GM12874 (cell line): ENCODE results near the gene TREX2.

ENCODE experiments used
- TF ChIP-seq, protein P1 (sequence below): IDR thresholded peaks from 2 replicates; pipeline ENCODE4 v1.5.1; 2011; ENCODE audit warnings: low read depth, mild to moderate bottlenecking, control low read depth, low read length, moderate library complexity; ENCODE audit not compliant: insufficient read depth

The TREX2 gene

DNA sequence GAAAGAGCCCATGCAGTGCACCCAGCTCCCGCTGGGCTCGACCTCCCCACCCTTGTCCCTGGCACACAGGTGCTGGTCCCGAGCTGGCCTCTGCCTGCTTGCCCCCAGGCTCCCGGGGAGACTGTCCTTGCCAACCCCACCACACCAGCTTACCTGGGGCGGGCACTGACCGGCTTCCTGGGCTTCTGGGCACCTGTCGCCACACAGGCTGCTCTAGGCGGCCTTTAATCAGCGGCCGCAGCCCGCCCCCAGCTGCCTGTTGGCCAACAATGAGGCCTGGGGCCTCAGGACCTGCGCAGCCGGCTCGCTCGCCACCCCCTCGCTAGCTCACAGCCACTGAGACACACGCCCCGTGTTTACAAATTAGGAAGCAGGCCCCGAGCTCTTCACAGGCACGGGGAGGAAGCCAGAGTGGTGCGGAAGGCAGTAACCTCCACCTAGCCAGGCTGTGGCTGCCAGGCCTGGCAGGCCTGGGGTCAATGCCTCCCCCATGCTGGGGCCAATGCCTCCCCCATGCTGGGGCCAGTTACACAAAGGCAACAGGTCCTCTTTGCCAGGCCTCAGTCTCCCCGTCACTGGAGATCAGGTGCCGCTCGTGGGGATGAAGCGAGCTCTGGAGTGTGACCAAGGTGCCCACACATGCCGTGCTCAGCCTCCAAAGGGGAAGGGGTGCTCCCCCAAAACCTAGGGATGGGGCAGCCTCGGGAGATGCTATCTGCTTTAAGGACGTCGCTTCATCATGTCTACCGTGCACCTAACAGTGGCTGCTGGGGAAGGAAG lies at the start of gene TREX2:
Gene TREX2, minus strand, starts transcription at position 201 of the 780 bp plus-strand sequence. CDS start 626 bp downstream, outside the sequence.
- TF ChIP-seq, protein P1, sequence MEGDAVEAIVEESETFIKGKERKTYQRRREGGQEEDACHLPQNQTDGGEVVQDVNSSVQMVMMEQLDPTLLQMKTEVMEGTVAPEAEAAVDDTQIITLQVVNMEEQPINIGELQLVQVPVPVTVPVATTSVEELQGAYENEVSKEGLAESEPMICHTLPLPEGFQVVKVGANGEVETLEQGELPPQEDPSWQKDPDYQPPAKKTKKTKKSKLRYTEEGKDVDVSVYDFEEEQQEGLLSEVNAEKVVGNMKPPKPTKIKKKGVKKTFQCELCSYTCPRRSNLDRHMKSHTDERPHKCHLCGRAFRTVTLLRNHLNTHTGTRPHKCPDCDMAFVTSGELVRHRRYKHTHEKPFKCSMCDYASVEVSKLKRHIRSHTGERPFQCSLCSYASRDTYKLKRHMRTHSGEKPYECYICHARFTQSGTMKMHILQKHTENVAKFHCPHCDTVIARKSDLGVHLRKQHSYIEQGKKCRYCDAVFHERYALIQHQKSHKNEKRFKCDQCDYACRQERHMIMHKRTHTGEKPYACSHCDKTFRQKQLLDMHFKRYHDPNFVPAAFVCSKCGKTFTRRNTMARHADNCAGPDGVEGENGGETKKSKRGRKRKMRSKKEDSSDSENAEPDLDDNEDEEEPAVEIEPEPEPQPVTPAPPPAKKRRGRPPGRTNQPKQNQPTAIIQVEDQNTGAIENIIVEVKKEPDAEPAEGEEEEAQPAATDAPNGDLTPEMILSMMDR, result no peak

DNA sequence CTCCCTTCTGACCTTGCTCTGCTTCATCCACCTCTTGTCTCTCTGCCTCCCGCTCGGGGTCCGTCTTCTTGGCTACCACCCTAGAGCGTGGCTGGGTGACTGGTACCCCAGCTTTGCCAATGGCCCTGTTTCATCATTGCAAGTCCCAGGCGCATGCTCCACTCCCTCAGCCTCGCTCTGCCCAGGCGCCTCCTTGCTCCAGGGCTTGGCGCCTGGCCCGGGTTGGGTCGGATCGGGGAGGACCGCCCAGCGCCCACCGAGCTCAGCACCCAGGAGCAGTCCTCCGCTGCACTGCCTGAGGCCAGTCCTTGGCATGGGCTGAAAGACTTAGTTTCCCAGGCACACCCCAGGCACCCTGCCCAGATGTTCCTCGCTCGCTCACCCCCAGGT lies 49.5 kb upstream of the TREX2 start:
- TF ChIP-seq, protein P1, result no peak

DNA sequence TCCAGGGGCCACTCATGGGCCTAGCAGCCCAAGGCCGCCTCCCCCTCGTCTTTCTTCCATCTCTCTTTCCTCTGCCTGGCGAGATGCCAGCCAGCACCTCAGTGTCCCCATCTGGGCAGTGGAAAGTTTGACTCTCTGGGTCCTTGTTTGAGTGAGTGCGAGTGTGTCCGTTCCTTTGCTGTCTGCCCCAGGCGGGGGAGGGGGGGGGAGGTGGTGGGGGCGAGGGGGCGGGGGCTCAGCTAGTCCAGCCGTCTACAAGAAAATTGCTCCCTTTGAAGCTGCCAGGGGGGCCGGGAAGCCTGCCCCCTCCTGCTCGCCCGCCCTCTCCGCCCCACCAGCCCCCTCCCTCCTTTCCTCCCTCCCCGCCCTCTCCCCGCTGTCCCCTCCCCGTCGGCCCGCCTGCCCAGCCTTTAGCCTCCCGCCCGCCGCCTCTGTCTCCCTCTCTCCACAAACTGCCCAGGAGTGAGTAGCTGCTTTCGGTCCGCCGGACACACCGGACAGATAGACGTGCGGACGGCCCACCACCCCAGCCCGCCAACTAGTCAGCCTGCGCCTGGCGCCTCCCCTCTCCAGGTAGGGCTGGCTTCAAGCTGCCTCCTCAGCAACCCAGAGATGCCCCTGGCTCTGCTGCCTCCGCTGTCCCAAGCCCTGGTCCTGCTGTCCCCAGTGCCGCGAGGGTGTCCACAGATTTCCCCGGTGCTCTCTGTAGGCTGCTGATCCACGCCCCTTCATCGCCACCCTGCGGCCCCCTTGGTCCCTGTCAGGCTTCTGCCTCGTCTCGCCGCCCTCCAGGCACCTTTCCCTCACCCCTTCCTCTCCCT lies 48.9 kb upstream of the TREX2 start, which contains the start of gene BGN:
Gene BGN, plus strand, starts transcription at position 440 of the 821 bp plus-strand sequence. CDS start 9,652 bp downstream, outside the sequence.
- TF ChIP-seq, protein P1, result no peak

DNA sequence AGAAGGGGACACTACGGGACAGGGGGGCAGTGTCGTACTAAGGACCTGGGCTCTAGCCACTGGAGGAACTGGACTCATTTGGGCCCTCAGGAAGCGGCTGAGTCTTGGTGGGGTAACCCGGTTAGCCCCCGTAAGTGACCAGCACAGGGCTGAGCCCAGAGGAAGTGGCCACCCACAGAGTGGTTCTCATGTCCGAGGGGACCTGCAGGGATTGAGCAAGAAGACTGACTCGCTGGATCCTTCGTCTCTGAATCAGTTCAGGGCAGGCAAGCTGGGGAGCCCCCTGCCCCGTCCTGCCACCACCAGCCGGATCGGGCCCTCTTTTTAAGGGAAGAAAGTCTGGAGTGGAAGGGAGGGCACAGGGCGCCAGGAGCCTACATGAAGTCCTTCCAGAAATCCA lies 48.2 kb upstream of the TREX2 start:
- TF ChIP-seq, protein P1, result no peak

- TF ChIP-seq, protein P1, result no peak
Measured at GRCh38 chrX:153493085-153493484, 47.2 kb upstream of the TREX2 start.

DNA sequence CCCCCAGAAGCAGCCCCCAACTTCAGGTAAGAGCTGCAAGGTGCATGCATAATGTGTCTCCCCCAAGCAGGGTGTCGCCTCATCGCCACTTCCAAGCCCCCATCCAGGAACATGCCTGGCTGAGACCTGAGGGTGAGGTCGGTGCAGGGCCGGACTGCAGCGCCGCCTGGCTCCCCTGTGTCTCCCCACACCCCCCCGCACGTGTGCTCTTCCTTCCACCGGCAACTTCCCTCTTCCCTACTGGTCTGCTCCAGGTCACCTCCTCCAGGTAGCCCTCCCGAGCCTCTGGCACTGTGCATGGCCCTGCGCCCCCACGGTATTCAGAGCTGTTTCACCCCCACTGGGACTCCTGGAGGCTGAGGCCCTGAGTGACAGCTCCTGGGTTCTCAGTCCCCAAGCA lies 46.7 kb upstream of the TREX2 start:
- TF ChIP-seq, protein P1, result no peak

- TF ChIP-seq, protein P1, result no peak
Measured at GRCh38 chrX:153491918-153492317, 46.1 kb upstream of the TREX2 start.
